Kidney glomerular epithelial cell (primary cell): Measurements from ENCODE around the gene MAFB.
"Not testable (repeated sequence)": the region's sequence is repeated elsewhere in the genome, so short reads cannot be mapped to it uniquely, and the experiment has no call there.

ENCODE experiments used
- DNase-seq: peaks from one replicate; lab custom pipeline; 2025; lab: John Stamatoyannopoulos, UW

MAFB gene

DNA sequence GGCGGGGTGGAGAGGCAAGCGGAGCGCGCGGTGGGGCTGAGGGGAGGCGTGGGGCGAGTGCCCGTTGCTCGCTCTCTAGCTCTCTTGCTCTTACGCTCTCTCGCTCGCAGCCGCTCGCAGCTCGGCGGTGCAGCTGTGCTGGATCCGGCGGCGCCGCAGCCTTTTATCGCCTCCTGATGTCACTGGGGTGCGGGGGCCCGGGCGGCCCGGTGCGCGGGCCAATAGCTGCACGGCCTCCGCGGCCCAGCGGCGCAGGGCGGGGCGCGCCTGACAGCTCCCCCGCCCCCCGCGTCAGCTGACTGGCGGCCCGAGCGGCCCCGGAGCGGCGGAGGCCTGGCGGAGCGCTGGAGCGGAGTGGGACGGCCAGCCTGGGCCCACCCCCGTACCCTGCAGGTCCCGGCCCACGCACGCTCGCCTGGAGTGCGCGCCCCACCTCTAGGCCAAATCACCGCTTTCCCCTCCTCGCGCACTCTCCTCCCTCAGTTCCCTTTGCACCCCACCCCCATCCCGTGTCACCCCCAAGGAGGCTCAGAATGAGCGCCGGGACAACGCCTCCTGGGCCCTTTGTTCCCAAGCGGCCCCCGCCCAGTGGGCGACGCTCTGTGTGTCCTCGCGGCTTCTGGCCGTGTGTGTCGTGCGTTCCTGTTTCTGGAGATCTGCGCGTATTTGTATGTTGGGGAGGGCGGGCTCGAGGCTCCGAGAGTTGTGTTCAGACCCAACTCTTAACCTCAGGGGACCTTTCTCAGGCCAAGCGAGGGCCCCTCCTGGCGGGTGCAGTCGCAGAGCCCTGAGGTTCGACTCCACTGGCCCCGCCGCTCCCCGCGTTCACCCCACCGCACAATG is at the start of gene MAFB:
Gene MAFB (minus strand): TSS at position 137 of the 843 bp plus-strand sequence. CDS start 386 bp downstream, outside the sequence.
- peak; percentile 35 for DNase-seq

GRCh38 chr20:40736468-40736867 is 47.4 kb upstream of the MAFB start:
- DNase-seq: not testable (repeated sequence)

DNA sequence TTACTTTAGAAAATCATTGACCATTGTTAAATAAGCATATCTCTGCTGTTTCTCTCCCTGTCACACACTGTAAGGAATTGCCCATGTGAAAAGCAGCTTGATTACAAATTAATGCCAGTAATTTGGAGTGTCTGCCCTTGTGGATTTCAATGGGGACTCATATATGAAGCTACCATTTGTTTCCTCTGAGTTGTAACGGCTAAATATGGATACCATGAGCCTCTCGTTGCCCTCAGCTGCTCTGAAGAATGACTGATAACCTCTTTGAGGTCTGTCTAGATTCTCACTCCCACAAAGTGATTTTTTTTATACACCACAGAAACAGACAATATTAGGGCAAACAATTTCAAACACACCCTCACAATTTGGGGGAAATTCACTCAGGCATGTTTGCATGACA is 40.0 kb upstream of the MAFB start:
- no peak for DNase-seq

DNA sequence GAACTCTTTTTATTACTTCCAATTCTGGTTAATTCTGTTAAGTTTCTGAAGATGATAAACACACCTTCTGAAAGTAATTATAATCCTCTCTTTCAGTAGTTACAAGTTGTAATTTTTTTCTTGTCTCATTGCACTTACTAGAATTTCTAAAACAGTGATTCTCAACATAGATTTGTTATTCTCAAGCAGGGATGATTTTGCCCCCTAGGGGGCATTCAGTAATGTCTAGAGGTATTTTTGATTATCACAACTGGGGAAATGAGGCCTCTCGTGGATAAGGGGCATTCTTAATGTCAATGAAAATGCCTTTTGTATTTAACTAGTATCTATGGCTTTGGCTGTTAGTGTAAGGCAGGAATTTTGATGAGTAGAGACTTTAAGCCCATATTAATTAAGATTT is 39.4 kb upstream of the MAFB start:
- DNase-seq: no peak

GRCh38 chr20:40727960-40728359 is 38.9 kb upstream of the MAFB start:
- DNase-seq: no peak

- DNase-seq: no peak
These were observed 37.7 kb upstream of the MAFB start for GRCh38 chr20:40726776-40727175.

DNA sequence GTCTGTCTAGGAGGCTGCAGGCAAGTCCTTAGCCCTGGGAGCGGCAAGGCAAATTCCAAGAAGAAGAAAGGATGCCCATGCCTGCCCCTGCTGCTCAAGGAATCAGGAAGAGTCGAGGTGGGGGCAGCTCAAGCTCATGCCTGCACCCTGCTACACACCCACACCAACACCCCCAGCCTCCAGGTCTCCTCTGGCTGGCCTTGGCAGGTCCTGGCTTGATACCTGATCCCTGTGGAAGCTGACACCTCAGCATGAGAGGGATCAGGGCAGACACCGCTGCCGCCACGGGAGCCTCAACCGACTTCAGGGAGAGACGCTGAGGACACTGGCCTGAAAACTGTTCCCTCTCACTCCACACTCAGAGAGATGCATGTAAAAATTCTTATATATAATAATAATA is 35.5 kb upstream of the MAFB start:
- DNase-seq: no peak

GRCh38 chr20:40720826-40721225 is 31.8 kb upstream of the MAFB start:
- no peak for DNase-seq

GRCh38 chr20:40720099-40720498 is 31.1 kb upstream of the MAFB start:
- DNase-seq: no peak

DNA sequence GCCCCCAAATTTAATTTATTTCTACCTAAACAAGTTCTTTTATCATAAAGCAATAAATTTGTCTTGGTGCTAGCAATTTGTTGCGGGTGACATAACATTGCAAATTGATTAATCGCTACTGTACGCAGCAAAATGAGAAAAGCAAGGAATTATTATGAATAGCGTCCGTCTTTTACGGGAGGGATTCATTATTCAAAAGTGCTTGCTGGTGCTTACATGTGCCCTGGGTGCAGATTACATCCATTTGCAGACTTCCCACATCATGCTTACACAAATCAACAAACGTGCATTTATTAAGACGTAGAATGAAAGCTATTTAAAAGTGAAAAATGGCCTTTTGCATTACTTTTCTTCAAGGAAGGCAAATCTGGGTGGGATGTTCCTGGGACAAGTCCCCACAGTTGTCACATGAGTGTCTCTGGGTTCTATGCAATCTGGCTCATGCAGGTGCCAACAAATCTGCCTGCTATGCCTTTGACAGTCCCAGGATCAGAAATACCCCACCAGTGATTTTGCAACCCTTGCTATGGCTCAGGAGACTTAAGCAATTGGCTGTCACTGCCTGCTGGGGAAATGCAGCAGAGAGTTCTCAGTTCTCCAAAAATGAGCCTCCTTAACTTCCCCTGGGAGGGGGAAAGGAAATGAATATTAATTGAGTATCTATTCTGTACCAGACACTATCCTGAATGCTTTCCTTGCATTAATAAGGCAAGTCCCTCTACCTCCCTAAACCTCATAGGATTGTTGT is 30.1 kb upstream of the MAFB start:
- DNase-seq: no peak

GRCh38 chr20:40718214-40718977 is 29.4 kb upstream of the MAFB start:
- no peak for DNase-seq

GRCh38 chr20:40717343-40717865 is 28.4 kb upstream of the MAFB start:
- DNase-seq: no peak

- DNase-seq: no peak
These were observed 26.5 kb upstream of the MAFB start for GRCh38 chr20:40715491-40715890.

GRCh38 chr20:40714916-40715315 is 25.9 kb upstream of the MAFB start:
- DNase-seq: no peak

GRCh38 chr20:40714109-40714508 is 25.1 kb upstream of the MAFB start:
- no peak for DNase-seq

- no peak for DNase-seq
These were observed 24.5 kb upstream of the MAFB start for GRCh38 chr20:40713508-40713907.

DNA sequence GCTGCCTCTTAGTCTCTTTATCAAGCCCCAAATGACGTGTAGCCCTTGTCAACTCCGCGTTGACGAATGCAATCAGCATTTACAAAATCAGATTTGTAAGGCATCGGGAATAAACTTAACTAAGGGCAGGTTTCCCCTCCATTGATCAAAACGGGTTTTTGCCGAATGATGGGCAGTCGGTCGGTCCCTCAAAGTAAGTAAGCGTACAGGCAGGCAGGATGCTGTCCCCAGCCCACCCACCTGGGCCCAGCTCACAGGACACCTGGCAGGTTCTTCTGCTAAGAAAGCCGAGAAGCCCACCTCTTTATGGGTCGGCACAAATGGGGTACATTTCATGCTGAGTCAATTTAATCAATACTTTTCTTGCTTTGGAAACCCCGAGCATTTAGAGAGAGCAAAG is 22.0 kb upstream of the MAFB start:
- no peak for DNase-seq

DNA sequence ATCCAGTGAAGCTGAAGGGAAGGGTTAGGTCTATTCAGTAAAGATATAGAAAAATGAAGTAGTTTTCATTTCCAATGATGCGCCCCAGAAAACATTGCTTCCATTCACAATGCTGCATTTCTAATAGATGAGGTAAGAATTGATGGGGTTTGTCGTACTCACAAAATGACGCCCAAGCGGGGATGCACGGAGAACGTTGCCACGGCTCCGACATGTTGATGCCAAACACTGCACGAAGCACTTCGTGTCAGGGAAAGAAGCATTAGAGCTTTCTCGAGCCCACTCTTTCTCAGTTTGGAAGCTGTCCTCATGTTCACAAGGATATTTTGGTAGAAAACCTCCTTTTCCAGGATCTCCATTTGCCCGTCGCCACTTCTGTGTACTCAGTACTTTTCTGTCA is 21.6 kb upstream of the MAFB start:
- no peak for DNase-seq

DNA sequence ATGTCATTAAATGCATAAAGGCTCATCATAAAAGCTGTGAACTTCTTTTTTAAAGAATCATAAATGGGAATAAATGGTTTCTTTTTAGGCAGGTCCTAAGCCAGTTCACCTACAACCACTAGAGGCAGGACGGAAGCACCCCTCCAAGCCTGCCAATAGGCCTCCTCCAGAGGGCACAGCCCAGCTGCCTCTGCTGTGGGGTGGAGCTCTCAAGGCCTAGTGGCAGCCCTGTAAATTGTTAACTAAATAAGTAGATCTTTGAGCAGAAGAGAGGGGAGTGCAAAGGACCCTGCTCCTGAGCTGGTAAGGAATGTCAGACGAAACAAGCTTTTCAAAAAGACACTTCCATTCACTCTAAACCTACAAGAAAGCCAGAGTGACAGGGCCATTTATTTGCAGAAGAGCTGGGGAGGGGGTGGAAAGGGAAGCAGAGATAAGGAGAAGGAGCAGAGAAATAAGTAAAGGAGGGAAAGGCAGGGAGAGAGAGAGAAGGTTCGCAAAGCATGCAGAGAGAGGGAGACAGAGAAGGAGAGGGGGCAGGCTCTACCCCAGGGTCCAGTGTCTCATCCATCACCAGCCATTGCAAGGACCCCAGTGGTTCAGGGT is 18.0 kb upstream of the MAFB start:
- no peak for DNase-seq

DNA sequence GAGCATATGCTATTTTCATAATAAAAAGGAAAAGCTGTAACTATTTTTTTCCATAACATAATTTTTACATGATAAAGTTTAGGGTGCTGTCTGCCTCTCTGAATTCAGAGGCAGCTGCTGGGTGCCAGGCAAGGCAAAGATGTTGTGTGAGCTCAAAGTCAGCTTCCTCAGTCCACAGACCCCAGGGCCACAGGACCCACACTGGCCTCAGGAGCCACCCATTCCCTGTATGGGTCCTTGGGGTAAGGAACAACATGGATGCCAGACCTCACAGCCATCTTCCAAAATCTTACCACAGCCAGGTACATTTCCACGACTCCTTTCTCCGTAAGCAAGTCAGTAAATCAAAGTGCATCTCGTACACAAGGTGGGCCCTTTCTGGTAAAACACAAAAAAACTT is 16.4 kb upstream of the MAFB start:
- DNase-seq: no peak

DNA sequence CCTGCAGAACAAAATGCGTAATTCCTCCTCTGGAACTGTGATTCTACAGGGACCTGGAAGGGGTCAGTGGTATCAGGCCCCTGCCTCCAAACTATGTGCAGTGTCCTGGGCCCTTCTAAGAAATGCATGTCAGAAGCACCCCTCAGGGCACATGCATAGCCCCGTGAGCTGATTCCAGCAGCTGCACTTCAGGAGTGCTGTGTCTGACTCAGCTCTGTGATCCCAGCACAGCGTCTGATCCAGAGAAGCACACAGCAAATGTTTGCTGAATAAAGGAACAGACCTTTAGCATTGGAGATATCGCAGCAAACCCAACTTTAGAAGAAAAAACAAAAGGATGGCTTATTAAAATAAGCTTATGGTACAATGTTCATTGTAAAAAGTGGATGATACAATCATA is 15.8 kb upstream of the MAFB start:
- DNase-seq: no peak

DNA sequence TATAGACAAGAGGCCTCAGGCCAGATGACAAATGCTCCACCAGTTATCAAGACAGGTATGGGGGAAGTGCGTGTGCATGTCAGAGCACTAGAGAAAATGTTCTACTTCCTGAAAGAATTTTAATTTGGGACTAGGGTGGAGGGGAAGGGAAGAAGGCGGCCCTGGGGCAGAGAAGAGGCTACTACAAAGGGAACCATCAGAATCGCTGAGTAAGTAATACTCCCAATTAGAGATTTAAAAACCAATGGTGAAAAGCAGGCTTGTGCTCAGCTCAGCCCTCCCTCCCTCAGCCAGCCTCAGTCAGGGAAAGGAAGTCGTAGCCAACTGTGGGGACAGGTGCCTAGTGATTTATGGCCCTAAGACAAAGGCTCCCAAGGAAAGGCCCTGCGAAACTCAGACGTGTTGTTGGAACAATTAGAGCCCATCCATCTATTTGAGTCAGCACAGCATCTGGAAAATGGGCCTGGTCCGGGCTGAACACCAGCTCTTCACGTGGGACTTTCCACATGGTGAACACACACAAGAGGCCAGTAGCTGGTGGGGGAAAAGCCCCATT is 15.0 kb upstream of the MAFB start:
- no peak for DNase-seq
